NCI-H446 treated with DMSO at 0.1 percent for 48 hours (cell line): ENCODE results near the gene NMRAL1.
A peak's percentile ranks its signal among the peaks of the same experiment; 100 is the strongest.

Experiments used
- DNase-seq: peaks from one replicate; lab custom pipeline; 2025; lab: John Stamatoyannopoulos, UW

Gene NMRAL1

DNA sequence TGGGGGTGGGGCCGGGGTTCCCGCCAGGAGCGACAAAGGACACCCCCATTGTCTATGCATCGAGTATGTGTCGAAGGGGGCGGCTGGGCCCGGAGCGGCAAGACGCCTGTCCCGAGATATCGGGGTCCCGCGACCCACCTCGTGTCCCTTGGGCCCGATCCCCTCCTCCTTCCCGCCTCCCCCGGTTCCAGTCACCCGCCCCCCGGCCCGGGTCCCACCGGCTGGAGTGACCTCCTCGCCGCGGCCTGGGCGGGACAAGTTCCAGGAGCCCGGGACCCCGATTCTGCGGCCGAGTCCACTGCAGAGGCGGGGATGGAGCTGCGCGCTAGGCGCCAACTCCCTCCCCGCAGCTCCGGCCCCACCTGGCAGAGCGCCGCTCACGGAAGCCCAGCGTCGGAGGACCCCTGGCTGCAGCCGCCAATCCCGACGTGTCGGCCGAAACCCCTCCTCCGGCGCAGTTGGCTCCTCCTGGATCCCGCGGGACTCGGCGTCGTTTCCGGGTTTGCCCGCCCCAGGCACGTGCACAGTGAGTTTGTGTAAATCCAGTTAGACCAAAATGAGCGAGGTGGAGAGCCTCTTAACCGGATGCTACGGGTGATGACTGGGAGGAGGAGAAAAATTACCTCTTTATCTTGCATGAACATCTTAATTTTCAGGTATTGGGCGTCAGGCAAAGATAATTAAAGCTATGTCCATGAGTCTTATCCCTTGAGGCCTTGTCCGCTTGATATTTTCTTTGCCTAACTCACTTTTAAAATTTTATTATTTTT, at the start of gene NMRAL1:
TSS of gene NMRAL1 (minus strand) at position 434 of the 770 bp plus-strand sequence. CDS start 493 bp downstream, outside the sequence.
- peak; percentile 84 for DNase-seq

- DNase-seq = no peak
Observed at GRCh38 chr16:4523686-4524085, 49.3 kb upstream of the NMRAL1 start.

DNA sequence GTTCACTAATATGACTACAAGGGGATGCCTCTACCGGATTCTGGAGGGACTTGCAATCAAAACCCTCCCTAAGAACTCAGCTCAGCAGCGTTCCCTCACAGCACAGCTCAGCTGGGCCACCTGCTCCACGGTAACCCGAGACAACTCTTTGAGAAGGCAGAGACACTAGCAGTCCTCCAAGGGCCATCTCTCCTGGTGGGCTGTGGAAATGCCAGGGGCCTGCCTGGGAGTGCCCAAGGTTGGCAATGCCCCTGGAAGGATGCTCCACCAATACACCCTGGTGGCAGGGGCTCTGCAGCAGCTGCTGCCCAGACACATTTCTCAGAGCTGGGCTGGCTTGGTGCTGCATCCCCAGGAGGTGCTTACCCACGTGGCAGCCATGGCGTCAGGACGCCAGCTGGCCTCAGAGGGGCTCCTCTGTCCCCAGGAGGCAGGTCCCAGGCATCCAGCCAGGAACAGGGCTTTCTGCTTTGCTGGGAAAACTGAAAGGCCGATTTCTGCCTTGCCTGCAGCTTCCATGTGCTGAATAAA, 47.7 kb upstream of the NMRAL1 start:
- DNase-seq = peak; percentile 90

DNA sequence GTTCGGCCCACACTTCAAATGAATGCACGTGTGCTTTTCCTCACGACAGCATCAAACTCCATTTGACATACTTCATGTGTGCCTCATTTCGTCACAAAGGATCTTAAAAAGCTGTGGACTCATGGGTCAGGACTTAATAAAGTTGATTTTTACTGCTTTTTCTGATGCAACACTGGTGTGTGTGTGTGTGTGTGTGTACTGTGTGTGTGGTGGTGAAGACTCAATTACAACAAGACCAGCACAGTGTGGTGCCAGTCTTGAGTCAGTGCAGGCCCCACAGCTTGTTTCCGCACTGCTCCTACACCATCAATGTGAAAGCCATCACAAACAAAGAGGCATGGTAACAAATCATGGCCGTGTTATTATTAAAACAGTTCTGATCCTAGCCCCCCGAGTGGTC, 46.5 kb upstream of the NMRAL1 start:
- DNase-seq = no peak

GRCh38 chr16:4519274-4520058, 45.0 kb upstream of the NMRAL1 start:
- no peak for DNase-seq

DNA sequence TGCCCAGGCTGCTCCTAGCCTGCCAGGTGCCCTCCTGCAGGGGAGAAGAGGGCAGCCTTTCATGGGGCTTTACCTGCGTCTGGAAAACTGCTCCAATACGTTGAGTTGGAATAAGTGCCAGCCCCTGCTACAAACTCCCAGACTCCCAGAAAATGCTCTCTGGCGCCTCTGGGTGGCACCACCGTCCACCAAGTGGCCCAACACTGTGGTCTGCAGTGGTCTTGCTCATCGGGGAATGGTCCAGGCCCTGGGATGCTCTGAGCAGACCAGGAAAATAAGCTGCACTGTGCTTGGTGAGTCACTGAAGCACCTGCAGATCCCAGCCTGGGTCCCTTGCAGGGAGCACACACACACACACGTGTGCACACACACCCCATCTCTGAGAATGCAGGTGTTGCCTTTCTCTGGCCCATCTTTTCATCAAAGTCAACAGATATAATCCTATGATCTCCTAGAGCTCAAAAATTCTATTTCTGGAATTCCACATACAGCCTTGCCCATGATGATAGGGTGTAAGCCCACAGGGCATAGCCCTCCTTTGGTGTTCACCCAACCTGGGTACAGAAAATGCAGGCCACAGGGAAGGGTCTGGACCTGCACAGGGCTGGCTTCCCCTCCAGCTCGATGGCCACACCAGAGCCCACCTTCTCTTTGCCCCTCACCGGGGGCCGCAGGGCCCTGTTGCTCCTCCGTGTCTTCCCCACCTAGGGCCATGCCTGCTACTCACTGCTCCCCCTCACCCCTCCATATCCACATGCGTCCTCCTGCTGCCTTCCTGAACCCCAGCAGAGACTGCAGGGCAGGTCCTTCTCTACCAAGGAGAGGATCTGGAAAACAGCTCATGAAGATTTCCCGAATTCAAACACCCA, 43.6 kb upstream of the NMRAL1 start:
- DNase-seq = no peak

GRCh38 chr16:4515611-4516233, 41.3 kb upstream of the NMRAL1 start:
- no peak for DNase-seq

DNA sequence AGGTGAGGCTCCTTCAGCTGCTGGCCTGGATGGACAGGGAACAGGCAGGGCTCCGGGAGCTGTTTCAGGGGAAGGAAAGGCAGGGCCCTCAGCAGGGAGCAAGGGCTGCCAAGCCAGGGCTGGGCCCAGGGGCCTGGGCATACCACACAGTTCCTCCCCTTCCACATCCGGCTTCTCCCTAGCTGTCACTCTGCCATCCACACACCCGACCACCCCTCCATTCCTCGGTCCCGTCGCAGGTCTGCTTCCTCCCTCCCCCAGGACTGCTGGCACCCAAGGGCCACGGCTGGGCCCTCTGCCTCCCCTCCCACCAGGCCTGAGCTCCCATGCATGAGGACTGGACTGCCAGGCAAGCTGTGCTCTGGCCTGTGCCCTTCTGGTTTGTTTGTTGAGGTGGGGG, 40.2 kb upstream of the NMRAL1 start:
- DNase-seq = no peak

- no peak for DNase-seq
Observed at GRCh38 chr16:4513881-4514280, 39.5 kb upstream of the NMRAL1 start.

GRCh38 chr16:4513086-4513860, 38.8 kb upstream of the NMRAL1 start:
- no peak for DNase-seq

DNA sequence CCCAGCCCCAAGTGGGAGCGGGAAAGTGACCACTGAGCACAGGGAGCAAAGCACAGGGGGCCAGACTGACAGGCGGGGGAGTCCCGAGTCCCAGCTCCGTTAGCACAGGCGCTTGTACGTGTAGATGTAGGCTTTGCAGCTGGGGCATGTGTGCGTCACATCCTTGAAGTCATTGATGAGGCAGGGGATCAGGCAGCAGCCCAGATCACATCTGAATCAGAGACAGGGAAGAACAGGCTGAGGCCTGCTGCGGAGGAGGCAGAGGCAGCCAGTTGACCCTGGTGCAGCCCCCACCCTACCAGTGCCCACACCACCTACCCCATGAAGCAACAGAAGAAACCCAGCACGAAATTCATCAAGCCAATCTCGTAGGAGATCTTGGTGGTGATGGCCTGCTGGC, 38.0 kb upstream of the NMRAL1 start:
- DNase-seq = no peak

DNA sequence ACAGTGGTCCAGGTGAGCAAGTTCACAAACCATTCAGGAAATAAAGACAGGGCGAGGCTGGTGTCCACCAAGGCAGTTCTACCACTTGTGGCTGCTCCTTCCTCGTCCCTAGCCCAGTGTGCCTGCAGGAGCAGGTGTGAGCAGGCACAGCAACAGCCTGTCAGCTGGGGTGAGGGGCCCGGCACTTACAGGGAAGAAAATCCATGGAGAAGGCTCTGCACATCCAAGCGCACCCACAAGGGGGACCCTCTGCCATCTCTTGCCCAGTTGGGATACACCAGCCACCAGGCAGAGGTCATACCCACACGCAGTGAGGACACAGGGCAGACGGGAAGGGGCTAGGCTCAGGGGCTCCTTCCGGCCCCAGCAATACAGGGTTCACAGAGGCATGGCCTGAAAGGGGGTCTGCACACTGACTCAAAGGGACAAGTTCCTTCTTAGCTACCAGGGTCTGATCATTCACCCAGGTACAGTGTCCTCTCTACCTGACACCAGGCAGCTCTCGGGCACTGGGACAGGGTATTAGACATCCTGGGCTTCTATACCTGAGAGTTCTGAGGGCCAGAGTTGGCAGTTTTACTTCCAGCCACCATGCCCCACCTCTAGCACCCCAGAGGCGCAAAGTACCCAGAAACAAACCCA, 37.1 kb upstream of the NMRAL1 start:
- no peak for DNase-seq

DNA sequence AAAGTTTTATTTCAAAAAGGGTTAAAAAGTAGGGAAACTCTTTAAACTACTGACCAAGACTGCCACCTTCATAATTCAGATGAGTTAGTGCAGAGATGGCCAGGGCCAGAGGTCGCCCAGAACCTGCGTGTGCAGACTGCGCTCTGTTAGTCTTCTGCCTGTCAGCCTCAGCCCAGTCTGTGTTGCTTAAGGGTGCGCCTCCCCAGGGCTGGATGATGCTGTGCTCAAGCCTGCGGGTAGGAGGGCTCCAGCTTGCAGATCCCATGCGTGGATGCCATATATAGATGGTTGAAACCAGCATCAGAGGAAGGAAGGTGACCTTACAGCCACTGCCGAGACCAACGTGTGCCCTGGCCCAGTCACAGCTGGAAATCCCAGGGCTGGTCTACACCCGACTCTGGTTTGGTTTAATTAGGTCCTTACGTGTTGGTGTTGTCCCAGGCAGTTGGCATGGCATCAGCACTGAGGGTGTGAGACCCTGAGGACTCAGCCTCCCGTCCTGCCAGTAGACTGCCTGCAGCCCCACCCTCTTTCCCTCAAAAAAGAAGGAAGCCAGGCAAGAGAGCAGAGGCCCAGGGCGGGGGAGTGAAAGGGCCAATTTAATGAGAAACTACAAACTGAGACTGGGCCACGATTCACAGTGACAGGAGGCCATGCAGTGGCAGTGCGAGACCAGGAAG, 36.5 kb upstream of the NMRAL1 start:
- no peak for DNase-seq

DNA sequence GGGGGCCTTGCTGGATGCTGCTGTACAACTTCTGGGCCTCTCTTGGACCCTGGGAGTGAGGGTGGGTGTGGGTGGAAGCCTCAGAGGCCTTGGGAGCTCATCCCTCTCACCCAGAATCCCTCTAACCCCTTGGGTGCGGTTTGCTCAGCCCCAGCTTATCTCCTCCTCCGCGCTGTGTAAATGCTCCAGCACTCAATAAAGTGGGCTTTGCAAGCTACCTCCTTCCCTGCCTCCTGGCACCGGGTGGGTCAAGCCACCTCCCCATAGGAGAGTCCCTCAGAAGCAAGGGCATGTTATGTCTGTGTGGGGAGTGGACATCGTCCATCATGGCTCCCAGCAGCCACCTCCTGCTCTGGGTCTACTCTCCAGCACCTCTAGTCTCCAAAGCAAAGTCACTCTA, 35.7 kb upstream of the NMRAL1 start:
- DNase-seq = no peak

DNA sequence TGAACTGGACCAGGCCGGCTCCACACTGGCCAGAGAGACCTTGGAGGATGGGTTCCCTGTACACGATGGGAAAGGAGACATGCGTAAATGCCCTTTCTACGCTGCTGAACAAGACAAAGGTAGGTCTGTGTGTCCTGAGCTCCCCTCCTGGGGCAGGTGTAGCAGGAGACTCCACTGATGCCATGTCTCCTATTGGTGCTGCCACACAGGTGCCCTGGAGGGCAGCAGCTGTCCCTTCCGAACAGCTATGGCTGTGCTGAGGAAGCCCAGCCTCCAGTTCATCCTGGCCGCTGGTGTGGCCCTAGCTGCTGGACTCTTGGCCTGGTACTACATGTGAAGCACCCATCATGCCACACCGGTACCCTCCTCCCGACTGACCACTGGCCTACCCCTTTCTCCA, 35.0 kb upstream of the NMRAL1 start:
- DNase-seq = no peak

- no peak for DNase-seq
Observed at GRCh38 chr16:4508806-4509205, 34.4 kb upstream of the NMRAL1 start.

GRCh38 chr16:4507588-4508345, 33.3 kb upstream of the NMRAL1 start:
- DNase-seq = no peak

DNA sequence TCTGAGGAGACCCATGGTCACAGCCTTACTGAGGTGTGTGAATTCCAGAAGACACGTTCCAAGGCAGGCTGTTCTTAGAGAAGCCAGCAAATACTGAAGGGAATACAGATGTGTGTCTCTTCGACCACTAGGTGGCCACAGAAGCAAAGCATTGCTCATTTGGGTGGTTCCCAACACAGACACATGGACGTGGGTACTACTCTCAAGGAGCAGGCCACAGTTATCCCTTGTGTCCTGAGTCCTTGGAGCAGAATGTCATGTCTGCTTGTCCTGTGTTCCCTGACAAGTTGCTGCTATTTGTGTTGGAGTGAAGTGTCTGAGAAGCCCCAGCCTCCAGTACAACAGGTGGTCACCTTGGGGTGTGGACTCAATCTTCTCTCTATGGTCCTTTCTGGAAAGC, 32.0 kb upstream of the NMRAL1 start:
- peak; percentile 24 for DNase-seq
